WTC11 (cell line): Measurements from ENCODE around the gene LAMC3.

Experiments used
- CTCF ChIP-seq: fragments of 200-600 bp; IDR thresholded peaks from 2 replicates; pipeline ENCODE4 v1.8.0; 2022; ENCODE audit warnings: antibody characterized with exemption
- ZBTB43 ChIP-seq: sonication (generic); formaldehyde crosslinking; IDR thresholded peaks from 2 replicates; pipeline ENCODE4 v1.8.1; 2023; ENCODE audit warnings: mild to moderate bottlenecking, missing genetic modification reagents

- TF ChIP-seq CTCF (no peak), ZBTB43 (CRISPR knock-in tag) (no peak)
Observed at GRCh38 chr9:130987054-130987453, 21.9 kb upstream of the LAMC3 start.
